SH-SY5Y (cell line): Measurements from ENCODE around the gene TEX26.

ENCODE experiments used
- GATA2 ChIP-seq: IDR thresholded peaks from 2 replicates; pipeline ENCODE4 v1.6.1; 2011; ENCODE audit warnings: mild to moderate bottlenecking, low read depth, low read length
- GATA3 ChIP-seq: IDR thresholded peaks from 2 replicates; pipeline ENCODE4 v1.6.1; 2011; ENCODE audit warnings: low read depth, mild to moderate bottlenecking, low read length, moderate library complexity

The TEX26 gene

GRCh38 chr13:31009166-31009565 lies 76.7 kb downstream of the TEX26 start:
- TF ChIP-seq GATA3 = no peak
- TF ChIP-seq GATA2 = no peak

DNA sequence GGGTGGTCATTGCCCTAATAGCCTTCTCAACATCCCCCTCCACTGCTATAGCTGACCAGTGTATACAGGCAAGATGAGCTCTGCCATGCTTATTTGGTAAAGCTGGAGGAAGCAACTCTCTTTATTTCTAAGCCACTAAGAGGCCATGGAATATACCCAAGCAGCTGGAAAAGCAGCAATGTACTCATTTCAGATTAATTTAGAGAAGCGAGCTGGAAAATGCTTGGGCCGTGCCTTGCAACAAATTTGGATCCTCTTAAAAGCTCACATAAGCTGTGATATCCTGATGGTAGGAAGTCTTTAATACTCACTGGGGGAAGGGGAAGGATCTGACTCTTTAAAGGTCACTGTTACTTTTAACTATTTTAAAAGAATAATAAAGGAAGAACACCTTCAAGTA lies 77.8 kb downstream of the TEX26 start:
- no peak for TF ChIP-seq GATA3
- no peak for TF ChIP-seq GATA2

DNA sequence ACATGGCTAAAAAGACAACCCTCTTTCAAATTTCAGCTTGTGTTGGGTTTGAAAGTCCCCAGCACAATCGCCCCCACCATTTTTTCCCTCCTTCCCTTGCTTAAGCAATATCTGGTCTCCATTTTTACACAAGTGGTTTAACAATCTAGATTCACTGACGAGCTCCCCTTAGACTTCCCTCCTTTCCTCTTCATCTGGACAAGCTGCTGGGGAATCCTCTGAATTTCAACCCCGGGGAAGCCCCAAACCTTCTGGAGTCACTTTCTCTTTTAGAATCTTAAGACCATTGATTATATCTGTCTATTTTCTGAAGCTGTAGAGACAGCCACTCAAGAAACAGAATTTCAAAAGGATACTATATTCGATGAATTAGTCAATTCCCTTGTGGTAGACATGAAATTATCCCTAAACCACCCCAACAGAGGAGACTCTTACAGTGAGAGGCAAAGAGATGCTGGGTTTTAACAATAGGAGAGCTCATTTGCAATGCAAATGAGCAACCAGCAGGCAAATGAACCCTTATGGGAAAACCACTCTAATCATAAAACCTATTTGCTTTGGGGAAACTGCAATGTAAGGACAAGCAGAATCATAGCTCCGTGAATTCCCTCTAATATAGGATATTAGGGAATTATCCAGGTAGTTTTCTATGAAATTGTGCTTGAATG lies 78.9 kb downstream of the TEX26 start:
- TF ChIP-seq GATA2 (no peak), GATA3 (no peak)

GRCh38 chr13:31011901-31012654 lies 79.6 kb downstream of the TEX26 start:
- no peak for TF ChIP-seq GATA2
- no peak for TF ChIP-seq GATA3

GRCh38 chr13:31012655-31013024 lies 80.2 kb downstream of the TEX26 start:
- TF ChIP-seq GATA3 (no peak), GATA2 (no peak)

- TF ChIP-seq GATA2 (no peak), GATA3 (no peak)
Observed at GRCh38 chr13:31014456-31014855, 82.0 kb downstream of the TEX26 start.

- no peak for TF ChIP-seq GATA3
- no peak for TF ChIP-seq GATA2
Observed at GRCh38 chr13:31015199-31015598, 82.7 kb downstream of the TEX26 start.

DNA sequence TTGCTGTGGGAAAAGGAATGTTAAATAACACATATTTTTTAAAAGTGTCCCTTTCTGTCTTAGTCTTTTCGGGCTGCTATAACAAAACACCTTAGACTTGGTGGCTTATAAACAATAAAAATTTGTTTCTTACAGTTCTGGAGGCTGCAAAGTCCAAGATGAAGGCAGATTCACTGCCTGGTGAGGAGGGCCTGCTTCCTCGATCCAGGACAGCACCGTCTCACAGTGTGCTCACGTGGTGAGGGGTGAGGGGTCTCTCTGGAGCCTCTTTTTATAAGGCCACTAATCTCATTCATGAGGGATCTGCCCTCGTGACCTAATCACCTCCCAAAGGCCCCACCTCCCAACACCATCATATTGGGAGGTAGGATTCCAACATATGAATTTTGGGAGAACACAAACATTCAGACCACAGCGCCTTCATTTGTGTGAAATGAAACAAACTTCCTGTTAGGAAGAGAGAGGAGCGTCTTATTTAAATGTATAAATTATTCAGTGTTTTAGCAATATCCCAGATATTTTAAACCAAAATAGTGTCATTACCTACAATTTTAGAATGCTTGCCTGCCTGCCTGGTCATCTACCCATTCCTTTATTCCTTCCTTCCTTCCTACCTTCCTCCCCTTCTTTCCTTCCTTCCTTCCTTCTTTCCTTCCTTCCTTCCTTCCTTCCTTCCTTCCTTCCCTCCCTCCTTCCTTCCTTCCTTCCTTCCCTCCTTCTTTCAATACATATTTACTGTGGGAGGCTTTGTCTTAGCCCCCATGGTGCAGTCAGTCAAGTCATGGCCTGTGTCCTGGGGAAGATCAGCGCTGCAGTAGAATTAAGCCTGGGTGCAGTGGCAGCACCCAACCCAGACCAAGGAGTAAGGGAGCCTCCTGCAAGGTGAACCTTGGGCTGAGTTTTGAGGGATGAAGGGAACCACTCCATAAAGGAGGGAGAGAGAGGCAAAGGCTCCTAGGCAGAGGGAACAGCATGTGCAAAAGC lies 84.2 kb downstream of the TEX26 start:
- TF ChIP-seq GATA2 (no peak), GATA3 (no peak)

- TF ChIP-seq GATA3 (no peak), GATA2 (no peak)
Observed at GRCh38 chr13:31018511-31018910, 86.1 kb downstream of the TEX26 start.

- TF ChIP-seq GATA3 (no peak), GATA2 (no peak)
Observed at GRCh38 chr13:31020996-31021395, 88.5 kb downstream of the TEX26 start.

DNA sequence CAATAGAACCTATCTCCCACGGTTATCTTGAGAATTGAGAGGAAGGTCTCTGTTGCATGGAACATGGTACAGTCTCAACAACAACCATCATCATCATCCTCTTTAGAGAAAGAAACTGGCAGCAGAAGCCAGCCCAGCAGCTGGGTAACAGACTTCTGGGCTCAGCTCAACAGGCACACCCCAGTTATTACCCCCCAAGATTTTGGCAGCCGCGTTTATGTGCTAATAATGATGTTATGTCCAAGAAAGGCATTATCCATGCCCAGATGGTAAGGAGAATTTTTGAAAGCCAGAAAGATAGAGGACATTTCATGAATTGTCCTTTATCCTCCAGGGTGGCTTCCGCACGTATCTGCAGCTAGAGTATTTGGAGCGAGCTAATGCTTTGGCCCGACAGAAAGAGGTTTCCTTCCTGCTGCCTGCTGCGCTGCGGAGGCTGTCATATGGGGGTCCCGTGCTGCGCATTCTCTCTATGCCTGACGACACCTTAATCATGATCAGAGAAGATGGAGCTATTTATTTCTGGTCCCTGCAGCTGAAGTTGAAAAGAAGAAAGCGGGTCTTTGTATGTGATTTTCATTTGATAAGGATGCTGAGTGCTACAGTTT lies 89.9 kb downstream of the TEX26 start:
- TF ChIP-seq GATA3 (no peak), GATA2 (no peak)

DNA sequence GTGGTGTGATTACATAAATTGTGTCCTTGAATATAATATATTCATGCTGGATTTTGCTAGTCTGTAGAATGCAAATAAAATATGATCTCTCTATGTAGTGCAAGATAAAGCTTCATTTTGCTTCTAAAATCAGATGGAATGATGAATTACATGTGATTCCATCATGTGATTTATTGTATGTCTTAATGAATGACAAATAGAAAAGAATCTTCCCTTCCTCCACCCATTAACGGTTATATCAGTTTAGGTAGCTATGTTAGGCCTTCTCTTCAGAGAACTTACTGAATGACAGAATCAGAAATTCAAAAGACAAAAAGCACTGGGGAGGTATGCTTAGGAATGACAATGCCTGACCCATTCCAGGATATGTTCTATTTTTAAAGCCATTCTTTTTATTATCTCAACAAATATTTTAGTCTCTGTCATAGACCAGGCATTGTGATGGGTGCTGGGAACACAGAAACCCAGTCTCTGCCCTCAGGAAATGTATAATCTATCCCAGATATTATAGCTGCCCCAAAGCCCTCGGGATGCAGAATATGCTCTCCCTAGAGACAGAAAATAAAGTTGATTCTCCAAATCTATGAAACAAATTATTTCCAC lies 90.6 kb downstream of the TEX26 start:
- no peak for TF ChIP-seq GATA2
- no peak for TF ChIP-seq GATA3
